ENCODE results near the gene UBE4B. TPM values are rescaled to one million over a fixed set of nuclear protein-coding genes. Genes with fewer than 3 reads are reported as not detected.
"Not testable (repeated sequence)": the region's sequence is repeated elsewhere in the genome, so short reads cannot be mapped to it uniquely, and the experiment has no call there.

UBE4B gene
- total and polyA plus RNA-seq, 8 donors = 13.0 to 45.3 (median 31.1) TPM

DNA sequence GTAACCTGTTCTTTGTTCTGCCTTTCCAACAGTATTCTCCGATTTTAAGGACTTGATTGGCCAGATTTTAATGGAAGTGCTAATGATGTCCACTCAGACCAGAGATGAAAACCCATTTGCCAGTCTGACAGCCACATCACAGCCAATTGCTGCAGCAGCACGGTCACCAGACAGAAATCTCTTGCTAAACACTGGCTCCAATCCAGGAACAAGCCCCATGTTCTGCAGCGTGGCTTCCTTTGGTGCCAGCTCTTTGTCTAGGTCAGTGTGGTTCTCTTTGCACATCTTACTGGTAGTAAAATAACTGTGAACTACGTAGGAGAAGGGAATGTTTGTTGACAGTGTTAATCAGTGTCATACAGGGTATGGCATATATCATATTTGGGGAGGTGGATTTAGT lies 72.7 kb downstream of the UBE4B start:
- H3K27me3 ChIP-seq = no peaks in the 10 kb centered on the region
- TF ChIP-seq, protein P1, sequence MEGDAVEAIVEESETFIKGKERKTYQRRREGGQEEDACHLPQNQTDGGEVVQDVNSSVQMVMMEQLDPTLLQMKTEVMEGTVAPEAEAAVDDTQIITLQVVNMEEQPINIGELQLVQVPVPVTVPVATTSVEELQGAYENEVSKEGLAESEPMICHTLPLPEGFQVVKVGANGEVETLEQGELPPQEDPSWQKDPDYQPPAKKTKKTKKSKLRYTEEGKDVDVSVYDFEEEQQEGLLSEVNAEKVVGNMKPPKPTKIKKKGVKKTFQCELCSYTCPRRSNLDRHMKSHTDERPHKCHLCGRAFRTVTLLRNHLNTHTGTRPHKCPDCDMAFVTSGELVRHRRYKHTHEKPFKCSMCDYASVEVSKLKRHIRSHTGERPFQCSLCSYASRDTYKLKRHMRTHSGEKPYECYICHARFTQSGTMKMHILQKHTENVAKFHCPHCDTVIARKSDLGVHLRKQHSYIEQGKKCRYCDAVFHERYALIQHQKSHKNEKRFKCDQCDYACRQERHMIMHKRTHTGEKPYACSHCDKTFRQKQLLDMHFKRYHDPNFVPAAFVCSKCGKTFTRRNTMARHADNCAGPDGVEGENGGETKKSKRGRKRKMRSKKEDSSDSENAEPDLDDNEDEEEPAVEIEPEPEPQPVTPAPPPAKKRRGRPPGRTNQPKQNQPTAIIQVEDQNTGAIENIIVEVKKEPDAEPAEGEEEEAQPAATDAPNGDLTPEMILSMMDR (IDR thresholded peaks at IDR 0.05) = no peak
- 70 to 75% methylated on average over 4 of the region's 4 CpGs for WGBS, 2 donors
- no peak overlapping the region for H3K4me3 ChIP-seq
- intact Hi-C loops (cut with DNase I) = no loop called here
- H3K4me1 ChIP-seq = no peaks in the 10 kb centered on the region
- ATAC-seq = no peak
- H3K9me3 ChIP-seq = no peaks in the 10 kb centered on the region
- H3K36me3 ChIP-seq = peaks cover 8 to 52% (median 31%) of the 10 kb centered on the region in 3 donors
- no peak for FAIRE-seq
- H3K27ac ChIP-seq = no peak overlapping the region
- DNase-seq = no peak

DNA sequence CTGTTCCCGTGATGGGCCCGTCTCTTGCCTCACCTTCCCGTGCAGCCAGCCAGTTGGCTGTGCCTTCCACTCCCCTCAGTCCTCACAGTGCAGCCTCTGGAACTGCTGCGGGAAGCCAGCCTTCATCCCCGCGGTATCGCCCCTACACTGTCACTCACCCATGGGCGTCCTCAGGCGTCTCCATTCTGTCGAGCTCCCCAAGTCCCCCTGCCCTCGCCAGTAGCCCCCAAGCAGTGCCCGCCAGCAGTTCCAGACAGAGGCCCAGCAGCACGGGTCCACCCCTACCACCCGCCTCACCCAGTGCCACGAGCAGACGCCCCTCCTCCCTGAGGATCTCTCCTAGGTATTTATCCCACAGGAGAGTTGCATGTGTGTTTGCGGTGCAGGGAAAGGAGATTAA lies 73.5 kb downstream of the UBE4B start:
- H3K9me3 ChIP-seq = no peaks in the 10 kb centered on the region
- H3K36me3 ChIP-seq = peaks cover 8 to 52% (median 31%) of the 10 kb centered on the region in 3 donors
- WGBS, 2 donors = 92 to 95% methylated on average over 17 of the region's 17 CpGs
- H3K27ac ChIP-seq = no peak overlapping the region
- H3K4me3 ChIP-seq = no peak overlapping the region
- peak in 1 of 6 donors; percentile 27 for DNase-seq
- no peaks in the 10 kb centered on the region for H3K4me1 ChIP-seq
- ATAC-seq = no peak
- FAIRE-seq = no peak
- intact Hi-C loops (cut with DNase I) = no loop called here
- TF ChIP-seq, protein P1 (IDR thresholded peaks at IDR 0.05) = no peak
- no peaks in the 10 kb centered on the region for H3K27me3 ChIP-seq

DNA sequence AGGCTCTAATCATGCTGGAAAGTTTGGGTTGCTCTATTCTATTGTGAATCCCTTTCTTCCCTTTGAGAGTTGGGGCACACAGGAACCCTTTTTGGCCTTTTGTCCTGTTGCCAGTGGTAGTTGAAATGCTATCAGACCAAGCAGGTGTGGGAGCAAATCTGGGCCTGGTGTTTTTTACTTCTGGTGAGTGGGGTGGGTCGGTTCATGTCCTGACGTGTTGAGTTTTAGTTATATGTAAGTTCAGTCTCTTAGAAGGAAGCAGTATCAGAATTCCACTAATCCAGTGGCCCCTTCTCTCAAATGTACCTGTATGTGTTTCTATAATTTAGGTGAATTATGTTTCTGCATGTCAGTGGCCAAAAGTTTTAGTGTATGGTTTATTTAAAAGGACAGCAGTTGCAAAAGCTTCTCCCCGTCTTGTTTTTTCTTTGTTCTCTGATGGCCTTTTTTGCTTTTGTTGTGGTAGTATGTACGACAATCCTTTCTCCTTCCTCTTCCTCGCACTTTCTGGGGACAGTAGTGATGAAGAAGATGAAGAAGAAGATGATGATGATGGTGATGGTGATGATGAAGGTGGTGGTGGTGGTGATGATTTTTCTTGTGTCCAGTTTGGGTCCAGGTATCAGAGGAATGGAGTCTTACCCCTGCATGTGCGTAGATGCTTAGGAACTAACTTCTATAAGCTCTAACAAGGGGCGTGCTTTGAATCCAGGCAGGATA lies 74.2 kb downstream of the UBE4B start:
- 92 to 94% methylated on average over 7 of the region's 7 CpGs for WGBS, 2 donors
- Histone ChIP-seq H3K27ac (no peak overlapping the region), H3K36me3 (peaks cover 8 to 52% (median 31%) of the 10 kb centered on the region in 3 donors), H3K4me1 (no peaks in the 10 kb centered on the region), H3K9me3 (no peaks in the 10 kb centered on the region), H3K27me3 (no peaks in the 10 kb centered on the region), H3K4me3 (no peak overlapping the region)
- FAIRE-seq = no peak
- TF ChIP-seq, protein P1 (IDR thresholded peaks at IDR 0.05) = no peak
- ATAC-seq = no peak
- DNase-seq = no peak
- intact Hi-C loops (cut with DNase I) = no loop called here

DNA sequence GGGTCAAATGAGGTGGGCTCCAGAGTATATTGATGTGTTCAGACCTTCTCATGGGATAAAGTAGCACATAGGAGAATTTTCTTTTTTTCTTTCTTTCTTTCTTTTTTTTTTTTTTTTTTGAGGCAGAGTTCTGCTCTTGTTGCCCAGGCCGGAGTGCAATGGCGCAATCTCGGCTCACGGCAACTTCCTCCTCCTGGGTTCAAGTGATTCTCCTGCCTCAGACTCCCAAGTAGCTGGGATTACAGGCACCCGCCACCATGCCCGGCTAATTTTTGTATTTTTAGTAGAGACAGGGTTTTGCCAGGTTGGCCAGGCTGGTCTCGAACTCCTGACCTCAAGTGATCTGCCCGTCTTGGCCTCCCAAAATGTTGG lies 74.7 kb downstream of the UBE4B start:
- H3K27me3 ChIP-seq; DNase-seq; ATAC-seq; H3K4me3 ChIP-seq; FAIRE-seq; H3K27ac ChIP-seq; H3K4me1 ChIP-seq; H3K9me3 ChIP-seq; intact Hi-C loops (cut with DNase I): not testable (repeated sequence)
- peaks cover 8 to 51% (median 31%) of the 10 kb centered on the region in 3 donors for H3K36me3 ChIP-seq
- 90 to 98% methylated on average over 8 of the region's 8 CpGs for WGBS, 2 donors

DNA sequence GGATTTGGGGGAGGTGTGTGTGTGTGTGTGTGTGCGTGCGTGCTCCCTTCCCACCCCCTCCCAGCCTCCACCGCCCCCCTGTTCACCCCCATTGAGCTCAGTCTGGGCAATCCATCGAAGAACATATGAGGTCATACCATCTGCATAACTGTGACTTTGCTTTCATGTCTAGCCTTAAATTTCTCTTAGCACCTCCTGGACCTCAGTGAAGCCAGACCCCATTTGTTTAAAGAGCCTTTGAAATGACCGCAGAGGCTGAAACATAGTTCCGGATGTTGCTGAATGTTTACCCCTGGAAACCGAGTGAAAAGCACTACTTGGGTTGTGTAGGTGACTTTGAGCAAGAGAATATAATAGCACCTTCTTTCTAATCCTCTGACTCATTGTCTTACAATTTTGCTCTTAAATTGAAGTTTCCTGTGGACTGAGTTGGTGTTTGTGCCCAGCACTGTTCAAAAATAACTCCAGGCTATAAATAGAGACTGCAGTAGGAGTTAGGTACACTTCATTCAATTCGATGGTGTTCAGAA lies 75.4 kb downstream of the UBE4B start:
- intact Hi-C loops (cut with DNase I) = no loop called here
- Histone ChIP-seq H3K36me3 (peaks cover 8 to 44% (median 27%) of the 10 kb centered on the region in 3 donors), H3K9me3 (no peaks in the 10 kb centered on the region), H3K27me3 (no peaks in the 10 kb centered on the region), H3K4me1 (no peaks in the 10 kb centered on the region), H3K4me3 (no peak overlapping the region), H3K27ac (no peak overlapping the region)
- TF ChIP-seq, protein P1 (IDR thresholded peaks at IDR 0.05) = no peak
- 72% methylated on average over 8 of the region's 8 CpGs for WGBS, 2 donors
- ATAC-seq = no peak
- FAIRE-seq = no peak
- no peak for DNase-seq
